ENCODE measurements around the gene MYO5A.
"Not testable (repeated sequence)": the region's sequence is repeated elsewhere in the genome, so short reads cannot be mapped to it uniquely, and the experiment has no call there.

The MYO5A gene

GRCh38 chr15:52287114-52287513 lies 241.6 kb downstream of the MYO5A start:
- TF ChIP-seq, protein P1, sequence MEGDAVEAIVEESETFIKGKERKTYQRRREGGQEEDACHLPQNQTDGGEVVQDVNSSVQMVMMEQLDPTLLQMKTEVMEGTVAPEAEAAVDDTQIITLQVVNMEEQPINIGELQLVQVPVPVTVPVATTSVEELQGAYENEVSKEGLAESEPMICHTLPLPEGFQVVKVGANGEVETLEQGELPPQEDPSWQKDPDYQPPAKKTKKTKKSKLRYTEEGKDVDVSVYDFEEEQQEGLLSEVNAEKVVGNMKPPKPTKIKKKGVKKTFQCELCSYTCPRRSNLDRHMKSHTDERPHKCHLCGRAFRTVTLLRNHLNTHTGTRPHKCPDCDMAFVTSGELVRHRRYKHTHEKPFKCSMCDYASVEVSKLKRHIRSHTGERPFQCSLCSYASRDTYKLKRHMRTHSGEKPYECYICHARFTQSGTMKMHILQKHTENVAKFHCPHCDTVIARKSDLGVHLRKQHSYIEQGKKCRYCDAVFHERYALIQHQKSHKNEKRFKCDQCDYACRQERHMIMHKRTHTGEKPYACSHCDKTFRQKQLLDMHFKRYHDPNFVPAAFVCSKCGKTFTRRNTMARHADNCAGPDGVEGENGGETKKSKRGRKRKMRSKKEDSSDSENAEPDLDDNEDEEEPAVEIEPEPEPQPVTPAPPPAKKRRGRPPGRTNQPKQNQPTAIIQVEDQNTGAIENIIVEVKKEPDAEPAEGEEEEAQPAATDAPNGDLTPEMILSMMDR (conservative IDR thresholded peaks at IDR 0.05; ENCODE audit: control insufficient read depth, insufficient read depth, low read depth, low read length): no peak
- no peak for DNase-seq (ENCODE audit: low read depth)
- no peak overlapping the region for H3K4me3 ChIP-seq (ENCODE audit: control insufficient read depth, low read depth, low read length)

- DNase-seq (ENCODE audit: low read depth); H3K4me3 ChIP-seq (ENCODE audit: control insufficient read depth, low read depth, low read length): not testable (repeated sequence)
Measured at GRCh38 chr15:52285941-52286340, 242.7 kb downstream of the MYO5A start.

- no peak overlapping the region for H3K4me3 ChIP-seq (ENCODE audit: control insufficient read depth, low read depth, low read length)
- TF ChIP-seq, protein P1 (conservative IDR thresholded peaks at IDR 0.05; ENCODE audit: control insufficient read depth, insufficient read depth, low read depth, low read length): no peak
- peak; percentile 53 for DNase-seq (ENCODE audit: low read depth)
Measured at GRCh38 chr15:52284164-52284563, 244.5 kb downstream of the MYO5A start.

- no peak for DNase-seq (ENCODE audit: low read depth)
- TF ChIP-seq, protein P1 (conservative IDR thresholded peaks at IDR 0.05; ENCODE audit: control insufficient read depth, insufficient read depth, low read depth, low read length): no peak
- no peak overlapping the region for H3K4me3 ChIP-seq (ENCODE audit: control insufficient read depth, low read depth, low read length)
Measured at GRCh38 chr15:52283281-52283680, 245.4 kb downstream of the MYO5A start.

GRCh38 chr15:52282418-52282817 lies 246.3 kb downstream of the MYO5A start:
- no peak overlapping the region for H3K4me3 ChIP-seq (ENCODE audit: control insufficient read depth, low read depth, low read length)

GRCh38 chr15:52281085-52282035 lies 247.3 kb downstream of the MYO5A start:
- TF ChIP-seq, protein P1 (conservative IDR thresholded peaks at IDR 0.05; ENCODE audit: control insufficient read depth, insufficient read depth, low read depth, low read length): no peak
- no peak overlapping the region for H3K4me3 ChIP-seq (ENCODE audit: control insufficient read depth, low read depth, low read length)
- peak; percentile 19 for DNase-seq (ENCODE audit: low read depth)

More at GRCh38 chr15:52282418-52282817, 246.3 kb downstream of the MYO5A start:
- TF ChIP-seq, protein P1 (conservative IDR thresholded peaks at IDR 0.05; ENCODE audit: control insufficient read depth, insufficient read depth, low read depth, low read length): no peak
- DNase-seq (ENCODE audit: low read depth): no peak

GRCh38 chr15:52280326-52281084 lies 248.2 kb downstream of the MYO5A start:
- no peak overlapping the region for H3K4me3 ChIP-seq (ENCODE audit: control insufficient read depth, low read depth, low read length)
- TF ChIP-seq, protein P1 (conservative IDR thresholded peaks at IDR 0.05; ENCODE audit: control insufficient read depth, insufficient read depth, low read depth, low read length): no peak
- no peak for DNase-seq (ENCODE audit: low read depth)
